GM12878 (cell line): ENCODE results near the gene CYSLTR2. TPM values are rescaled to one million over a fixed set of nuclear protein-coding genes. Genes with fewer than 3 reads are reported as not detected.

Experiments used
- ATAC-seq: fragments of 200-7000 bp; cut with Tn5 transposase; 3 replicates; pipeline ENCODE4 v1.9.1; 2020; ENCODE audit warnings: mild to moderate bottlenecking, moderate library complexity
- BruUV-seq: library from RNA; stranded (reverse); fragments of 400-500 nt; replicated peaks from 2 replicates; lab custom pipeline; 2021; lab: Mats Ljungman, UMichigan
- CTCF ChIA-PET: fragments of 300-600 bp; sonication (Branson Sonifier 250); formaldehyde crosslinking; extraction: SDS; loops from one replicate; lab custom pipeline; 2021; ENCODE audit warnings: inconsistent platforms; lab: Yijun Ruan, JAX
- POLR2A ChIA-PET: fragments of 350-600 bp; formaldehyde crosslinking; extraction: SDS; loops from one replicate; lab custom pipeline; 2021; ENCODE audit warnings: inconsistent platforms; lab: Charles Lee
- RAD21 ChIA-PET: fragments of 300-600 bp; sonication (Branson Sonifier 250); formaldehyde crosslinking; loops from one replicate; lab custom pipeline; 2023; ENCODE audit warnings: antibody characterized with exemption; ENCODE audit not compliant: unreplicated experiment; lab: Charles Lee
- SMC1A ChIA-PET: fragments of 300-600 bp; sonication (Branson Sonifier 250); formaldehyde crosslinking; loops from one replicate; lab custom pipeline; 2023; ENCODE audit not compliant: unreplicated experiment, uncharacterized antibody; lab: Charles Lee
- DNase-seq: peaks from one replicate; pipeline ENCODE4 v3.0.0-alpha.2; 2011; ENCODE audit warnings: low read depth, low spot score
- FAIRE-seq: peaks from 3 replicates; lab custom pipeline; 2011; peaks lifted over from hg19 to GRCh38; lab: Jason Lieb, UNC
- H2AFZ ChIP-seq: 2 replicates; pipeline ENCODE4 v1.6.0; 2011; ENCODE audit warnings: low read depth, low read length, control low read depth; ENCODE audit not compliant: control insufficient read depth
- H3K27ac ChIP-seq: 2 replicates; pipeline ENCODE4 v1.5.1; 2011; ENCODE audit warnings: control low read depth; ENCODE audit not compliant: control insufficient read depth, insufficient read depth
- H3K27me3 ChIP-seq, 2 experiments: replicated peaks in 1 of 2; 2 replicates each; pipeline versions ENCODE4 v1.6.0 to v1.6.1; 2011; ENCODE audit warnings: low read length in 1 of 2; ENCODE audit not compliant: control insufficient read depth in 2 of 2, insufficient read depth in 2 of 2
- H3K36me3 ChIP-seq, 2 experiments: 2 replicates each; pipeline ENCODE4 v1.5.1; 2011; ENCODE audit warnings: low read length in 1 of 2; ENCODE audit not compliant: control insufficient read depth in 2 of 2, insufficient read depth in 2 of 2
- H3K4me1 ChIP-seq: 2 replicates; pipeline ENCODE4 v1.6.1; 2011; ENCODE audit warnings: mild to moderate bottlenecking, low read length, moderate library complexity, mixed read lengths; ENCODE audit not compliant: control insufficient read depth, insufficient read depth
- H3K4me2 ChIP-seq: 2 replicates; pipeline ENCODE4 v1.6.0; 2011; ENCODE audit warnings: control low read depth; ENCODE audit not compliant: control insufficient read depth, insufficient read depth
- H3K4me3 ChIP-seq: fragments of 200-600 bp; sonication (generic); 2 replicates; pipeline ENCODE4 v1.5.1; 2016
- H3K79me2 ChIP-seq: 2 replicates; pipeline ENCODE4 v1.6.0; 2011; ENCODE audit warnings: low read length; ENCODE audit not compliant: control insufficient read depth, insufficient read depth
- H3K9ac ChIP-seq: 2 replicates; pipeline ENCODE4 v1.8.0; 2011; ENCODE audit warnings: low read length, control low read depth, mixed read lengths; ENCODE audit not compliant: control insufficient read depth, insufficient read depth
- H3K9me3 ChIP-seq: replicated peaks from 3 replicates; pipeline ENCODE4 v1.5.1; 2011; ENCODE audit warnings: mild to moderate bottlenecking, low read length; ENCODE audit not compliant: control insufficient read depth, insufficient read depth
- H4K20me1 ChIP-seq: 2 replicates; pipeline ENCODE4 v1.6.0; 2011; ENCODE audit not compliant: control insufficient read depth, insufficient read depth
- CBFB ChIP-seq: IDR thresholded peaks from 2 replicates; pipeline ENCODE4 v1.6.1; 2016; ENCODE audit warnings: antibody characterized with exemption, low read depth
- CBX3 ChIP-seq: fragments of 200-600 bp; sonication (generic); IDR thresholded peaks from 2 replicates; pipeline ENCODE4 v1.6.1; 2016; ENCODE audit warnings: low read depth, borderline replicate concordance
- LARP7 ChIP-seq: fragments of 450-650 bp; IDR thresholded peaks from 2 replicates; pipeline ENCODE4 v1.6.1; 2017; ENCODE audit warnings: mild to moderate bottlenecking
- MAX ChIP-seq: IDR thresholded peaks from 2 replicates; pipeline ENCODE4 v1.6.1; 2012; ENCODE audit warnings: low read depth, low read length, improper control_type of control experiment
- NFXL1 ChIP-seq: fragments of 450-650 bp; IDR thresholded peaks from 2 replicates; pipeline ENCODE4 v1.6.1; 2017; ENCODE audit warnings: antibody characterized with exemption, mild to moderate bottlenecking, borderline replicate concordance
- NFYB ChIP-seq: IDR thresholded peaks from 2 replicates; pipeline ENCODE4 v1.6.1; 2011; ENCODE audit warnings: low read depth, mild to moderate bottlenecking, low read length, improper control_type of control experiment, moderate library complexity; ENCODE audit not compliant: insufficient read depth
- NRF1 ChIP-seq: conservative IDR thresholded peaks from 2 replicates; pipeline ENCODE4 v1.6.1; 2011; ENCODE audit warnings: mild to moderate bottlenecking, low read depth, low read length, improper control_type of control experiment
- PAX5 ChIP-seq: IDR thresholded peaks from 2 replicates; pipeline ENCODE4 v1.6.1; 2011; ENCODE audit warnings: low read depth, low read length, borderline replicate concordance
- RFX5 ChIP-seq: IDR thresholded peaks from 2 replicates; pipeline ENCODE4 v1.6.1; 2011; ENCODE audit warnings: low read depth, low read length, improper control_type of control experiment
- ZNF687 ChIP-seq: fragments of 450-650 bp; IDR thresholded peaks from 2 replicates; pipeline ENCODE4 v1.6.1; 2017; ENCODE audit warnings: mild to moderate bottlenecking, moderate library complexity
- WGBS: methylation state at CpG from one replicate; pipeline ENCODE4 v1.1.6; 2016; ENCODE audit warnings: low lambda C conversion rate; ENCODE audit not compliant: insufficient replicate concordance, insufficient coverage; ENCODE audit errors: missing lambda C conversion rate; 5-methylcytosine and 5-hydroxymethylcytosine counted together
- in situ Hi-C: fragments of 300-500 bp; cut with MboI; formaldehyde crosslinking; loops from 9 replicates; pipeline ENCODE4 v1.14.3; 2018; ENCODE audit warnings: mixed read lengths
- intact Hi-C: fragments of 100-400 bp; cut with micrococcal nuclease; formaldehyde crosslinking; loops from one replicate; pipeline ENCODE4 v1.14.2; 2022; ENCODE audit not compliant: unreplicated experiment
- polyA plus RNA-seq, 11 experiments: library from polyadenylated mRNA; depleted of rRNA in 4 of 11; unstranded in 6 of 11; stranded (reverse) in 5 of 11; fragments of >200 nt; fragmentation: Nextera tagmentation in 4 of 11; fragmentation: Illumina TruSeq in 1 of 11; extraction: Ambion mirVana in 4 of 11; extraction: Trizol in 1 of 11; gene quantifications; 1 replicate in 1 of 11; 2 replicates in 10 of 11; pipeline versions ENCODE4 v1.2.1 to v1.2.3, GENCODE V29; 2011 to 2016; ENCODE audit warnings: inconsistent platforms in 2 of 11, missing spikeins in 2 of 11, low read depth in 1 of 11
- total RNA-seq, 4 experiments: library from RNA; depleted of rRNA in 3 of 4; stranded (reverse); fragments of >200 nt in 3 of 4; fragmentation: Illumina TruSeq in 1 of 4; extraction: Trizol in 1 of 4; gene quantifications; 2 replicates each; pipeline versions ENCODE4 v1.2.1 to v1.2.3, GENCODE V29; 2013 to 2021

Gene CYSLTR2
- total and polyA plus RNA-seq, 10 of the 15 experiments (the other 5 are each of a cell fraction or from before 2014, with no cell fraction given), result 0.02 to 0.08 (median 0.03) TPM; not detected in 5

- in situ Hi-C loops (no loop called here), intact Hi-C loops (loop anchor here (5.0 kb wide), 1 partner anchor 321 kb away; no protein-coding TSS in a partner anchor)
These were observed 768 bp upstream of the CYSLTR2 start for GRCh38 chr13:48652851-48653471.

GRCh38 chr13:48654511-48654910, 782 bp downstream of the CYSLTR2 start:
- POLR2A ChIA-PET, result no interaction called here
- FAIRE-seq (no peak), ATAC-seq (no peak), DNase-seq (no peak)
- SMC1A ChIA-PET, result no interaction called here
- no peak overlapping the region for H3K4me2 ChIP-seq
- 0% methylated on average over 1 of the region's 1 CpG for WGBS
- CTCF ChIA-PET, result no interaction called here
- H3K79me2 ChIP-seq, result no peaks in the 10 kb centered on the region
- H3K27ac ChIP-seq, result no peak overlapping the region
- in situ Hi-C loops, result no loop called here
- no peak overlapping the region for H2AFZ ChIP-seq
- no peak overlapping the region for H3K4me3 ChIP-seq
- H3K4me1 ChIP-seq, result peaks cover 4% of the 10 kb centered on the region; the same call in 1 of the 2 replicates
- no peaks in the 10 kb centered on the region for H3K36me3 ChIP-seq
- H3K27me3 ChIP-seq, result no peaks in the 10 kb centered on the region
- H3K9ac ChIP-seq, result no peak overlapping the region
- RAD21 ChIA-PET, result interaction anchor here (0.7 kb wide), 1 partner anchor 696 kb away, joined by 3 read pairs; no protein-coding TSS in a partner anchor
- intact Hi-C loops, result loop anchor here (5.0 kb wide), 1 partner anchor 322 kb away; no protein-coding TSS in a partner anchor
- no peaks in the 10 kb centered on the region for H4K20me1 ChIP-seq
- no TSS peak for BruUV-seq
- no peaks in the 10 kb centered on the region for H3K9me3 ChIP-seq
- no peak for TF ChIP-seq NFYB
- no peak for TF ChIP-seq CBX3
- no peak for TF ChIP-seq ZNF687

More at GRCh38 chr13:48652851-48653471, 768 bp upstream of the CYSLTR2 start:
- no peak for TF ChIP-seq NRF1
- no peak for TF ChIP-seq LARP7
- TF ChIP-seq CBFB, result no peak
- TF ChIP-seq NFXL1, result no peak
- TF ChIP-seq RFX5, result no peak
- TF ChIP-seq NFYB, result no peak
- TF ChIP-seq MAX, result no peak
- TF ChIP-seq PAX5, result no peak
- TF ChIP-seq, all 136 proteins: peak for 0
- no peaks in the 10 kb centered on the region for H4K20me1 ChIP-seq
- ATAC-seq (no peak), FAIRE-seq (no peak), DNase-seq (no peak)
- no TSS peak for BruUV-seq
- H3K9me3 ChIP-seq, result no peaks in the 10 kb centered on the region
- 46% methylated on average over 3 of the region's 3 CpGs for WGBS
- H3K4me2 ChIP-seq, result no peak overlapping the region
- ChIA-PET POLR2A (no interaction called here), SMC1A (no interaction called here), RAD21 (no interaction called here), CTCF (no interaction called here)
- H3K27me3 ChIP-seq, result no peaks in the 10 kb centered on the region
- no peak overlapping the region for H3K4me3 ChIP-seq
- H2AFZ ChIP-seq, result no peak overlapping the region
- H3K9ac ChIP-seq, result no peak overlapping the region
- H3K79me2 ChIP-seq, result no peaks in the 10 kb centered on the region
- H3K27ac ChIP-seq, result no peak overlapping the region
- H3K4me1 ChIP-seq, result peaks cover 4% of the 10 kb centered on the region; the same call in 1 of the 2 replicates
- H3K36me3 ChIP-seq, result no peaks in the 10 kb centered on the region
